ENCODE data around the gene VAV2. TPM values are rescaled to one million over a fixed set of nuclear protein-coding genes. Genes with fewer than 3 reads are reported as not detected.

The VAV2 gene
- polyA plus RNA-seq, 1 of the 3 experiments (the other 2 are of a cell fraction) = 14.9 TPM

GRCh38 chr9:133895335-133895734, 96.8 kb downstream of the VAV2 start:
- H3K4me1 ChIP-seq (ENCODE audit: control insufficient read depth in 1 of 2, insufficient read depth in 2 of 2, low read depth in 1 of 2, low read length in 1 of 2) = peaks cover under 1 to 19% of the 10 kb centered on the region in 2 experiments; a peak in 3 of 4 replicates
- no peak overlapping the region for H3K4me3 ChIP-seq (ENCODE audit: low read depth in 2 of 2, low read length in 1 of 2)
- H3K36me3 ChIP-seq (replicated peaks in 1 of 2; ENCODE audit: control insufficient read depth in 1 of 2, insufficient read depth in 2 of 2, low read length in 1 of 2) = no peaks in the 10 kb centered on the region
- H2AFZ ChIP-seq (ENCODE audit: low read depth) = no peak overlapping the region
- H4K20me1 ChIP-seq (ENCODE audit: insufficient read depth) = 0 out of 2 replicates have a peak, but pooled peaks cover 6% of the 10 kb centered on the region
- peaks cover 67% of the 10 kb centered on the region for H3K79me2 ChIP-seq (ENCODE audit: insufficient read depth)
- no peaks in the 10 kb centered on the region for H3K9me2 ChIP-seq
- CTCF ChIA-PET = no interaction called here
- 84% methylated on average over 11 of the region's 11 CpGs for WGBS (ENCODE audit: low lambda C conversion rate)
- peaks cover 4% of the 10 kb centered on the region for H3F3A ChIP-seq (replicated peaks; ENCODE audit: insufficient read depth)
- H3K27ac ChIP-seq (ENCODE audit: low read depth in 2 of 2, low read length in 1 of 2) = no peak overlapping the region
- POLR2A ChIA-PET = no interaction called here
- H3K9ac ChIP-seq = no peak overlapping the region
- H3K27me3 ChIP-seq (ENCODE audit: insufficient read depth) = no peaks in the 10 kb centered on the region
- DNase-seq = no peak
- no peaks in the 10 kb centered on the region for H3K9me3 ChIP-seq
- TF ChIP-seq NRF1 (IDR thresholded peaks at IDR 0.05; ENCODE audit: low read depth, low read length) = no peak
- TF ChIP-seq EP300 (IDR thresholded peaks at IDR 0.05; ENCODE audit: borderline replicate concordance in 1 of 2, low read depth in 1 of 2, low read length in 1 of 2) = no peak
- no peak for TF ChIP-seq POLR2AphosphoS5 (IDR thresholded peaks at IDR 0.05; ENCODE audit: low read depth, low read length)
- TF ChIP-seq RCOR1 (IDR thresholded peaks at IDR 0.05; ENCODE audit: low read length) = no peak
- TF ChIP-seq CHD2 (IDR thresholded peaks at IDR 0.05; ENCODE audit: low read length, partially characterized antibody) = no peak
- TF ChIP-seq GATA2 (CRISPR knock-in tag; IDR thresholded peaks at IDR 0.05) = no peak
- no peak overlapping the region for H3K4me2 ChIP-seq

GRCh38 chr9:133894377-133895321, 97.5 kb downstream of the VAV2 start:
- no peak overlapping the region for H3K9ac ChIP-seq
- DNase-seq = no peak
- 0 out of 2 replicates have a peak, but pooled peaks cover 12% of the 10 kb centered on the region for H4K20me1 ChIP-seq (ENCODE audit: insufficient read depth)
- peaks cover 69% of the 10 kb centered on the region for H3K79me2 ChIP-seq (ENCODE audit: insufficient read depth)
- peaks cover 6% of the 10 kb centered on the region for H3F3A ChIP-seq (replicated peaks; ENCODE audit: insufficient read depth)
- H3K9me2 ChIP-seq = no peaks in the 10 kb centered on the region
- over 99% methylated on average over 20 of the region's 24 CpGs for WGBS (ENCODE audit: low lambda C conversion rate)
- no peak overlapping the region for H3K4me2 ChIP-seq
- no peaks in the 10 kb centered on the region for H3K9me3 ChIP-seq
- CTCF ChIA-PET = no interaction called here
- peaks cover 7 to 26% of the 10 kb centered on the region in 2 experiments; a peak in 3 of 4 replicates for H3K4me1 ChIP-seq (ENCODE audit: control insufficient read depth in 1 of 2, insufficient read depth in 2 of 2, low read depth in 1 of 2, low read length in 1 of 2)
- no peak overlapping the region for H3K4me3 ChIP-seq (ENCODE audit: low read depth in 2 of 2, low read length in 1 of 2)
- POLR2A ChIA-PET = no interaction called here
- H3K27me3 ChIP-seq (ENCODE audit: insufficient read depth) = no peaks in the 10 kb centered on the region
- no peak overlapping the region for H3K27ac ChIP-seq (ENCODE audit: low read depth in 2 of 2, low read length in 1 of 2)
- H3K36me3 ChIP-seq (replicated peaks in 1 of 2; ENCODE audit: control insufficient read depth in 1 of 2, insufficient read depth in 2 of 2, low read length in 1 of 2) = no peaks in the 10 kb centered on the region
- H2AFZ ChIP-seq (ENCODE audit: low read depth) = no peak overlapping the region
- no peak for TF ChIP-seq REST (IDR thresholded peaks at IDR 0.05; ENCODE audit: low read depth, low read length)
- TF ChIP-seq SIN3A (IDR thresholded peaks at IDR 0.05; ENCODE audit: borderline replicate concordance, low read depth, low read length) = no peak
- no peak for TF ChIP-seq IRF3 (IDR thresholded peaks at IDR 0.05; ENCODE audit: low read depth, low read length)
- TF ChIP-seq RCOR1 (IDR thresholded peaks at IDR 0.05; ENCODE audit: low read length) = no peak
- TF ChIP-seq MAX (IDR thresholded peaks at IDR 0.05; ENCODE audit: low read depth) = no peak
- no peak for TF ChIP-seq RXRA (IDR thresholded peaks at IDR 0.05; ENCODE audit: borderline replicate concordance, low read depth)
- no peak for TF ChIP-seq POLR2AphosphoS5 (IDR thresholded peaks at IDR 0.05; ENCODE audit: low read depth, low read length)
- TF ChIP-seq MEF2A (IDR thresholded peaks at IDR 0.05; ENCODE audit: borderline replicate concordance, low read depth) = no peak
- no peak for TF ChIP-seq EP300 (IDR thresholded peaks at IDR 0.05; ENCODE audit: borderline replicate concordance in 1 of 2, low read depth in 1 of 2, low read length in 1 of 2)
- no peak for TF ChIP-seq CTCF (IDR thresholded peaks at IDR 0.05)
- no peak for TF ChIP-seq FOSL2 (IDR thresholded peaks at IDR 0.05; ENCODE audit: borderline replicate concordance, low read depth)
- no peak for TF ChIP-seq RAD21 (IDR thresholded peaks at IDR 0.05; ENCODE audit: low read length)
- TF ChIP-seq EZH2phosphoT487 (IDR thresholded peaks at IDR 0.05; ENCODE audit: borderline replicate concordance, low read depth) = no peak
- TF ChIP-seq NRF1 (IDR thresholded peaks at IDR 0.05; ENCODE audit: low read depth, low read length) = no peak
- TF ChIP-seq YY1 (IDR thresholded peaks at IDR 0.05; ENCODE audit: low read depth) = no peak
- no peak for TF ChIP-seq RFX5 (IDR thresholded peaks at IDR 0.05; ENCODE audit: low read length)

Measured in SK-N-SH (cell line).